Neural cell (in vitro differentiated cells): ENCODE results near the gene MEGF6. TPM values are rescaled to one million over a fixed set of nuclear protein-coding genes. Genes with fewer than 3 reads are reported as not detected.

Experiments
- H2AFZ ChIP-seq: fragments of 200-600, 300-800 bp; sonication (generic), shearing (Covaris generic); 2 replicates; pipeline ENCODE4 v1.6.0; 2014; ENCODE audit warnings: low read depth, mild to moderate bottlenecking, antibody characterized with exemption, low read length, moderate library complexity
- H3F3A ChIP-seq: fragments of 200-600 bp; shearing (Covaris generic); 2 replicates; pipeline ENCODE4 v1.6.1; 2016; ENCODE audit warnings: mild to moderate bottlenecking, moderate library complexity, mixed read lengths, antibody characterized with exemption, low read length; ENCODE audit not compliant: insufficient read depth, poor library complexity, severe bottlenecking
- H3K27ac ChIP-seq: fragments of 200-600, 300-800 bp; sonication (generic), shearing (Covaris generic); 2 replicates; pipeline ENCODE4 v1.5.1; 2014; ENCODE audit warnings: mild to moderate bottlenecking, low read length, moderate library complexity
- H3K27me3 ChIP-seq: fragments of 300-800, 200-600 bp; sonication (generic), shearing (Covaris generic); 2 replicates; pipeline ENCODE4 v1.6.0; 2014; ENCODE audit warnings: mild to moderate bottlenecking, low read depth, low read length, moderate library complexity; ENCODE audit not compliant: insufficient read depth
- H3K36me3 ChIP-seq: fragments of 300-800, 200-600 bp; sonication (generic), shearing (Covaris generic); 2 replicates; pipeline ENCODE4 v1.5.1; 2014; ENCODE audit warnings: mild to moderate bottlenecking, antibody characterized with exemption, low read length, moderate library complexity; ENCODE audit not compliant: insufficient read depth
- H3K4me2 ChIP-seq: fragments of 300-800, 200-600 bp; sonication (generic), shearing (Covaris generic); 2 replicates; pipeline ENCODE4 v1.6.0; 2014; ENCODE audit warnings: mild to moderate bottlenecking, low read length
- H3K4me3 ChIP-seq: fragments of 300-800, 200-600 bp; sonication (generic), shearing (Covaris generic); 2 replicates; pipeline ENCODE4 v1.5.1; 2014; ENCODE audit warnings: mild to moderate bottlenecking, low read length, moderate library complexity
- H3K79me2 ChIP-seq: fragments of 200-600 bp; shearing (Covaris generic); replicated peaks from 2 replicates; pipeline ENCODE4 v1.6.0; 2014; ENCODE audit warnings: mild to moderate bottlenecking, low read length, moderate library complexity; ENCODE audit not compliant: insufficient read depth
- H3K9ac ChIP-seq: fragments of 300-800, 200-600 bp; sonication (generic), shearing (Covaris generic); 2 replicates; pipeline ENCODE4 v1.6.1; 2016; ENCODE audit warnings: mild to moderate bottlenecking, low read length, mixed read lengths
- H3K9me2 ChIP-seq: fragments of 200-600 bp; shearing (Covaris generic); 2 replicates; pipeline ENCODE4 v1.6.1; 2016; ENCODE audit warnings: mild to moderate bottlenecking, low read length, mixed read lengths; ENCODE audit not compliant: insufficient read depth
- H3K9me3 ChIP-seq: fragments of 200-600, 300-800 bp; sonication (generic), shearing (Covaris generic); 2 replicates; pipeline ENCODE4 v1.6.1; 2016; ENCODE audit warnings: mild to moderate bottlenecking, mixed run types, low read length, moderate library complexity, mixed read lengths
- H4K20me1 ChIP-seq: fragments of 200-600 bp; shearing (Covaris generic); 2 replicates; pipeline ENCODE4 v1.6.1; 2016; ENCODE audit warnings: mild to moderate bottlenecking, mixed run types; ENCODE audit not compliant: insufficient read depth
- CTCF ChIP-seq: fragments of 450-650 bp; IDR thresholded peaks from 2 replicates; pipeline ENCODE4 v1.5.1; 2014; ENCODE audit warnings: antibody characterized with exemption, mild to moderate bottlenecking, moderate library complexity; ENCODE audit not compliant: poor library complexity, severe bottlenecking
- EP300 ChIP-seq: fragments of 450-650 bp; conservative IDR thresholded peaks from 2 replicates; pipeline ENCODE4 v1.6.1; 2014; ENCODE audit warnings: antibody characterized with exemption, mild to moderate bottlenecking, moderate library complexity; ENCODE audit not compliant: poor library complexity, severe bottlenecking
- EZH2 ChIP-seq: fragments of 200-600, 300-800 bp; shearing (Covaris generic), sonication (generic); IDR thresholded peaks from 2 replicates; pipeline ENCODE4 v1.6.1; 2014; ENCODE audit warnings: antibody characterized with exemption, low read length, borderline replicate concordance, mild to moderate bottlenecking; ENCODE audit not compliant: insufficient read depth, poor library complexity, severe bottlenecking
- MXI1 ChIP-seq: fragments of 450-650 bp; conservative IDR thresholded peaks from 2 replicates; pipeline ENCODE4 v1.6.1; 2014; ENCODE audit warnings: antibody characterized with exemption, mild to moderate bottlenecking; ENCODE audit not compliant: poor library complexity, severe bottlenecking
- POLR2AphosphoS5 ChIP-seq: IDR thresholded peaks from 2 replicates; pipeline ENCODE4 v1.6.1; 2012
- RAD21 ChIP-seq: fragments of 450-650 bp; conservative IDR thresholded peaks from 2 replicates; pipeline ENCODE4 v1.6.1; 2014; ENCODE audit warnings: antibody characterized with exemption, mild to moderate bottlenecking, moderate library complexity
- REST ChIP-seq: IDR thresholded peaks from 2 replicates; pipeline ENCODE4 v1.6.1; 2012; ENCODE audit warnings: borderline replicate concordance
- SMC3 ChIP-seq: fragments of 450-650 bp; conservative IDR thresholded peaks from 2 replicates; pipeline ENCODE4 v1.6.1; 2014; ENCODE audit warnings: antibody characterized with exemption, mild to moderate bottlenecking, moderate library complexity; ENCODE audit not compliant: poor library complexity
- TAF1 ChIP-seq: IDR thresholded peaks from 2 replicates; pipeline ENCODE4 v1.6.1; 2012; ENCODE audit warnings: low read depth
- polyA plus RNA-seq: library from polyadenylated mRNA; depleted of rRNA; stranded (reverse); fragments of >200 nt; gene quantifications from 2 replicates; pipeline ENCODE4 v1.2.3, GENCODE V29; 2014

MEGF6 gene
- polyA plus RNA-seq, 1 donor from 2014 or later = 6.0 TPM

DNA sequence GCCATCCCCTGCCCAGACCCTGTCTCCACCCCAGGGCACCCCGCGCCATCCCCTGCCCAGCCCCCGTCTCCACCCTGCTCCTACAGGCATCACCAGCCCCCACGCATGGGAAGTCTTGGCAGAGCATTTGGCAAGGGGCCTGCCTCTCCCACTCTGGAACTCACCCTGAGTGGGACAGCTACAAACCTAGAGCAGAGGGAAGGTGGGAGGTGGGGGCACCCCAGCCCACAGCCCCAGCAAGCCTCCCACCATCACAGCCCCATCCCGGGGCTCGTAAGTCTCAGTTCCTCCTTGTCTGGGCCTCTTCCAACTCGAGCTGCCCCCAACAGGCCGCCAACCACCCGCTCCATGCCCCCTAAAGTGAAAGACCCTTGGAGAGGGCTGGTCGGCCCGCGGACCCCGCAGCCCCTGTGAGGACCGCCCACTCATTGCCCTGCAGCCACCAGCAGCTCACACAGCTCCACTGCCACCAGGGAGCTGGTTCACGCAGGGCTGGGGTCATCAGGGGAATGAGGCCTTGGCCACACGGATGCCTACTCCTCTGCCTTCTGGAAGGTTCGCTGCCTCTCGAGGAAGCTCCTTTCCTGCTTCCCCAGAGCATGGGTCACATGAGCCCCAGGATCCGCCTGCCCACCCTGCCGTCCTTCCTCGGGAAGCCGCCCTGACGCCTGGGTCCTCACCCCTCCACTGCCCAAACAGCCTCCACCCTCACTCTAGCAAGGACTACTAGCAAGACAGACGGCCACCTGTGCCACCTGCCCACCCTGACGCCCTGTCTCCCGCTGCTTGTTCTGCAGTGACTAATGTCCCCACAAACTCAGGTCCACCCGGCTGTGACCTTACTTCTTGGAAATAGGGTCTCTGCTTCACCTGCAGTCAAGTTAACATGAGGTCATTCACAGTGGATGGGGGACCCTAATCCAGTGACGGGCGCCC, 14.4 kb downstream of the MEGF6 start:
- H3K4me3 ChIP-seq = no peak overlapping the region
- H3K36me3 ChIP-seq = no peaks in the 10 kb centered on the region
- H3F3A ChIP-seq = no peaks in the 10 kb centered on the region
- H4K20me1 ChIP-seq = no peaks in the 10 kb centered on the region
- no peaks in the 10 kb centered on the region for H3K9me3 ChIP-seq
- H3K9ac ChIP-seq = no peak overlapping the region
- H3K9me2 ChIP-seq = no peaks in the 10 kb centered on the region
- no peak for TF ChIP-seq CTCF
- TF ChIP-seq EZH2 = no peak
- TF ChIP-seq RAD21 = no peak
- TF ChIP-seq TAF1 = no peak
- TF ChIP-seq MXI1 = no peak
- TF ChIP-seq SMC3 = no peak
- no peak for TF ChIP-seq REST
- no peak for TF ChIP-seq POLR2AphosphoS5
- TF ChIP-seq EP300 = no peak
- no peaks in the 10 kb centered on the region for H3K79me2 ChIP-seq
- H3K27me3 ChIP-seq = no peaks in the 10 kb centered on the region
- no peak overlapping the region for H3K27ac ChIP-seq
- H2AFZ ChIP-seq = no peak overlapping the region
- no peak overlapping the region for H3K4me2 ChIP-seq

- no peaks in the 10 kb centered on the region for H3F3A ChIP-seq
- no peak overlapping the region for H3K9ac ChIP-seq
- no peaks in the 10 kb centered on the region for H3K27me3 ChIP-seq
- H3K79me2 ChIP-seq = no peaks in the 10 kb centered on the region
- no peaks in the 10 kb centered on the region for H3K9me2 ChIP-seq
- H3K4me2 ChIP-seq = no peak overlapping the region
- no peaks in the 10 kb centered on the region for H3K9me3 ChIP-seq
- no peaks in the 10 kb centered on the region for H3K36me3 ChIP-seq
- H3K27ac ChIP-seq = no peak overlapping the region
- no peak overlapping the region for H3K4me3 ChIP-seq
- H2AFZ ChIP-seq = no peak overlapping the region
- no peak for TF ChIP-seq EZH2
- TF ChIP-seq RAD21 = no peak
- no peak for TF ChIP-seq SMC3
- TF ChIP-seq TAF1 = no peak
- TF ChIP-seq POLR2AphosphoS5 = no peak
- TF ChIP-seq EP300 = no peak
- TF ChIP-seq MXI1 = no peak
- no peak for TF ChIP-seq REST
- no peak for TF ChIP-seq CTCF
- no peaks in the 10 kb centered on the region for H4K20me1 ChIP-seq
These were observed 15.4 kb downstream of the MEGF6 start for GRCh38 chr1:3595949-3596348.
